ENCODE data around the gene KIF5C.
A peak's percentile ranks its signal among the peaks of the same experiment; 100 is the strongest.

KIF5C gene

DNA sequence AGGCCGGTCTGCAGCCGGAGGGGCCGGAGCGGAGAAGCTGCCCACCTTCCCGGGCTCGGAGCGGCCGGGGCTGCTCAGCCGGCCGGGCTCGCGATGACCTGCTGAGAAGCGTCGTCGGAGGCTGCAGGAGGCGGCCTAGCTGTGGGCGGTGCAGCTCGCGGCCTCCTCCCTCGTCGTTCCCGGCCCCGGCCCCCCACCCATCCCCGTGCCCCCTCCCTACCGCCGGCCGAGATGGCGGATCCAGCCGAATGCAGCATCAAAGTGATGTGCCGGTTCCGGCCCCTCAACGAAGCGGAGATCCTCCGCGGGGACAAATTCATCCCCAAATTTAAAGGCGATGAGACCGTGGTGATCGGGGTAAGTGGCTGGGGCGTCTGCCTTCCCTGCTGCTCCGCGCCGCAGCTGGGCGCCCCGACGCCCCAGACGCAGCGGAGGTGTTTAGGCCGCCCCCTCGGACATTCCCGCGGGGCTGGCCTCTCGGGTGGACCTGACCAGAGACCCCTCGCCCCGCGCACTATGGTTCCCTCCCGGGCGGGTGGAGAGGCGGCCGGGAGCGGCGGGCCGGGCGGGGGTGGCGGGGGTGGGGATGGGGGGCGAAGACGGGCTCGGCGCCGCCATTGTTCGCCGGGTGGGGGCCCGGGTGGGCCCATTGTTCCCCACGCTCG is 492 bp downstream of the KIF5C start (continued):
- TF ChIP-seq, protein P1, sequence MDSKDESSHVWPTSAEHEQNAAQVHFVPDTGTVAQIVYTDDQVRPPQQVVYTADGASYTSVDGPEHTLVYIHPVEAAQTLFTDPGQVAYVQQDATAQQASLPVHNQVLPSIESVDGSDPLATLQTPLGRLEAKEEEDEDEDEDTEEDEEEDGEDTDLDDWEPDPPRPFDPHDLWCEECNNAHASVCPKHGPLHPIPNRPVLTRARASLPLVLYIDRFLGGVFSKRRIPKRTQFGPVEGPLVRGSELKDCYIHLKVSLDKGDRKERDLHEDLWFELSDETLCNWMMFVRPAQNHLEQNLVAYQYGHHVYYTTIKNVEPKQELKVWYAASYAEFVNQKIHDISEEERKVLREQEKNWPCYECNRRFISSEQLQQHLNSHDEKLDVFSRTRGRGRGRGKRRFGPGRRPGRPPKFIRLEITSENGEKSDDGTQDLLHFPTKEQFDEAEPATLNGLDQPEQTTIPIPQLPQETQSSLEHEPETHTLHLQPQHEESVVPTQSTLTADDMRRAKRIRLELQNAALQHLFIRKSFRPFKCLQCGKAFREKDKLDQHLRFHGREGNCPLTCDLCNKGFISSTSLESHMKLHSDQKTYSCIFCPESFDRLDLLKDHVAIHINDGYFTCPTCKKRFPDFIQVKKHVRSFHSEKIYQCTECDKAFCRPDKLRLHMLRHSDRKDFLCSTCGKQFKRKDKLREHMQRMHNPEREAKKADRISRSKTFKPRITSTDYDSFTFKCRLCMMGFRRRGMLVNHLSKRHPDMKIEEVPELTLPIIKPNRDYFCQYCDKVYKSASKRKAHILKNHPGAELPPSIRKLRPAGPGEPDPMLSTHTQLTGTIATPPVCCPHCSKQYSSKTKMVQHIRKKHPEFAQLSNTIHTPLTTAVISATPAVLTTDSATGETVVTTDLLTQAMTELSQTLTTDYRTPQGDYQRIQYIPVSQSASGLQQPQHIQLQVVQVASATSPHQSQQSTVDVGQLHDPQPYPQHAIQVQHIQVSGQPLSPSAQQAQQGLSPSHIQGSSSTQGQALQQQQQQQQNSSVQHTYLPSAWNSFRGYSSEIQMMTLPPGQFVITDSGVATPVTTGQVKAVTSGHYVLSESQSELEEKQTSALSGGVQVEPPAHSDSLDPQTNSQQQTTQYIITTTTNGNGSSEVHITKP (tag by site-specific recombination; IDR thresholded peaks at IDR 0.05) = peak; percentile 59; the same call in 1 of the 2 replicates
- TF ChIP-seq ZNF394 (tag by site-specific recombination; IDR thresholded peaks at IDR 0.05; ENCODE audit: borderline replicate concordance) = no peak

DNA sequence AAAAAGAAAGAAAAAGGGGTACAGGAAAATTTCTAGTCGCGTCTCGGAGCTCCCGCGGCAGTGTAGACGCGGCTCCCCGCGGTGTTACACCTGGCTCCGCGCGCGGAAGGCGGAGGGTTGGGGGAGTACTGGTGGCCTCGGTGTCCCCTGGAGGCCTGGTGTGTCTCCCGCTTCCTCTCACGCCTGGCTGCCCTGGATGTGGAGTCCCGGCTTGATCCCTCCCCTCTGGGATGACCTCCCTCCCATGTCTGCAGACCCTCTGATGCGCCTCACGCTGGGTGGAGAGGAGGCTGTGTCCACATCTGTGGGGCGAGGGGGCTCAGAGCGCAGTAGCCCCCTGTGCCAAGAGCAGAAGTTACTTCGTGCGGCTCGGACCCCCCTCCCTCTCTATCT is 1.2 kb downstream of the KIF5C start:
- Histone ChIP-seq H3K9me3 (ENCODE audit: control insufficient read depth, insufficient read depth, low read depth, low read length) (no peaks in the 10 kb centered on the region; the same call in 1 of the 2 replicates), H3K4me1 (ENCODE audit: control insufficient read depth, insufficient read depth, low read length) (no peaks in the 10 kb centered on the region), H3K4me3 (ENCODE audit: low read depth, low read length) (peak overlapping the region; percentile 61), H3K36me3 (ENCODE audit: control insufficient read depth in 2 of 2, insufficient read depth in 1 of 2, low read length in 2 of 2) (peaks cover 0 to 10% of the 10 kb centered on the region in 2 experiments; a peak in 1 of 3 replicates), H3K27ac (ENCODE audit: extremely low read depth, low read depth, low read length) (peak overlapping the region; percentile 37; the same call in 1 of the 2 replicates)
- CTCF ChIA-PET = no interaction called here
- POLR2A ChIA-PET = interaction anchor here (0.5 to 1.8 kb wide), 3 partner anchors 186 to 855 kb away, joined by 4 read pairs; partner anchors contain the start of genes MBD5 and ORC4
- TF ChIP-seq ZFP41 (tag by site-specific recombination; IDR thresholded peaks at IDR 0.05; ENCODE audit: borderline replicate concordance) (no peak), ZNF292 (tag by site-specific recombination; IDR thresholded peaks at IDR 0.05; ENCODE audit: borderline replicate concordance, low read depth) (no peak), ZNF548 (tag by site-specific recombination; IDR thresholded peaks at IDR 0.05) (no peak), ZNF555 (tag by site-specific recombination; conservative IDR thresholded peaks at IDR 0.05) (no peak), ZNF629 (tag by site-specific recombination; IDR thresholded peaks at IDR 0.05) (no peak), GLIS2 (tag by site-specific recombination; IDR thresholded peaks at IDR 0.05) (peak; percentile 33), ZBTB20 (tag by site-specific recombination; IDR thresholded peaks at IDR 0.05) (no peak), ZNF175 (tag by site-specific recombination; IDR thresholded peaks at IDR 0.05) (no peak), ZNF501 (tag by site-specific recombination; IDR thresholded peaks at IDR 0.05) (0 out of 2 replicates have a peak, but pooled peaks have one; percentile 18), ZNF221 (tag by site-specific recombination; IDR thresholded peaks at IDR 0.05; ENCODE audit: borderline replicate concordance) (no peak), ZSCAN30 (tag by site-specific recombination; IDR thresholded peaks at IDR 0.05) (0 out of 2 replicates have a peak, but pooled peaks have one; percentile 38), ZNF792 (tag by site-specific recombination; IDR thresholded peaks at IDR 0.05) (no peak), ZNF266 (tag by site-specific recombination; IDR thresholded peaks at IDR 0.05; ENCODE audit: low read depth) (no peak), ZIC2 (tag by site-specific recombination; IDR thresholded peaks at IDR 0.05) (peak; percentile 31), MZF1 (tag by site-specific recombination; IDR thresholded peaks at IDR 0.05; ENCODE audit: borderline replicate concordance) (no peak), ZBTB8A (tag by site-specific recombination; IDR thresholded peaks at IDR 0.05) (no peak)
- TF ChIP-seq, protein P2, sequence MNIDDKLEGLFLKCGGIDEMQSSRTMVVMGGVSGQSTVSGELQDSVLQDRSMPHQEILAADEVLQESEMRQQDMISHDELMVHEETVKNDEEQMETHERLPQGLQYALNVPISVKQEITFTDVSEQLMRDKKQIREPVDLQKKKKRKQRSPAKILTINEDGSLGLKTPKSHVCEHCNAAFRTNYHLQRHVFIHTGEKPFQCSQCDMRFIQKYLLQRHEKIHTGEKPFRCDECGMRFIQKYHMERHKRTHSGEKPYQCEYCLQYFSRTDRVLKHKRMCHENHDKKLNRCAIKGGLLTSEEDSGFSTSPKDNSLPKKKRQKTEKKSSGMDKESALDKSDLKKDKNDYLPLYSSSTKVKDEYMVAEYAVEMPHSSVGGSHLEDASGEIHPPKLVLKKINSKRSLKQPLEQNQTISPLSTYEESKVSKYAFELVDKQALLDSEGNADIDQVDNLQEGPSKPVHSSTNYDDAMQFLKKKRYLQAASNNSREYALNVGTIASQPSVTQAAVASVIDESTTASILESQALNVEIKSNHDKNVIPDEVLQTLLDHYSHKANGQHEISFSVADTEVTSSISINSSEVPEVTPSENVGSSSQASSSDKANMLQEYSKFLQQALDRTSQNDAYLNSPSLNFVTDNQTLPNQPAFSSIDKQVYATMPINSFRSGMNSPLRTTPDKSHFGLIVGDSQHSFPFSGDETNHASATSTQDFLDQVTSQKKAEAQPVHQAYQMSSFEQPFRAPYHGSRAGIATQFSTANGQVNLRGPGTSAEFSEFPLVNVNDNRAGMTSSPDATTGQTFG (tag by site-specific recombination; IDR thresholded peaks at IDR 0.05; ENCODE audit: borderline replicate concordance) = no peak
- TF ChIP-seq, protein P3, sequence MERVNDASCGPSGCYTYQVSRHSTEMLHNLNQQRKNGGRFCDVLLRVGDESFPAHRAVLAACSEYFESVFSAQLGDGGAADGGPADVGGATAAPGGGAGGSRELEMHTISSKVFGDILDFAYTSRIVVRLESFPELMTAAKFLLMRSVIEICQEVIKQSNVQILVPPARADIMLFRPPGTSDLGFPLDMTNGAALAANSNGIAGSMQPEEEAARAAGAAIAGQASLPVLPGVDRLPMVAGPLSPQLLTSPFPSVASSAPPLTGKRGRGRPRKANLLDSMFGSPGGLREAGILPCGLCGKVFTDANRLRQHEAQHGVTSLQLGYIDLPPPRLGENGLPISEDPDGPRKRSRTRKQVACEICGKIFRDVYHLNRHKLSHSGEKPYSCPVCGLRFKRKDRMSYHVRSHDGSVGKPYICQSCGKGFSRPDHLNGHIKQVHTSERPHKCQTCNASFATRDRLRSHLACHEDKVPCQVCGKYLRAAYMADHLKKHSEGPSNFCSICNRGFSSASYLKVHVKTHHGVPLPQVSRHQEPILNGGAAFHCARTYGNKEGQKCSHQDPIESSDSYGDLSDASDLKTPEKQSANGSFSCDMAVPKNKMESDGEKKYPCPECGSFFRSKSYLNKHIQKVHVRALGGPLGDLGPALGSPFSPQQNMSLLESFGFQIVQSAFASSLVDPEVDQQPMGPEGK (tag by site-specific recombination; IDR thresholded peaks at IDR 0.05) = peak; percentile 55; the same call in 1 of the 2 replicates
- TF ChIP-seq, protein P4, sequence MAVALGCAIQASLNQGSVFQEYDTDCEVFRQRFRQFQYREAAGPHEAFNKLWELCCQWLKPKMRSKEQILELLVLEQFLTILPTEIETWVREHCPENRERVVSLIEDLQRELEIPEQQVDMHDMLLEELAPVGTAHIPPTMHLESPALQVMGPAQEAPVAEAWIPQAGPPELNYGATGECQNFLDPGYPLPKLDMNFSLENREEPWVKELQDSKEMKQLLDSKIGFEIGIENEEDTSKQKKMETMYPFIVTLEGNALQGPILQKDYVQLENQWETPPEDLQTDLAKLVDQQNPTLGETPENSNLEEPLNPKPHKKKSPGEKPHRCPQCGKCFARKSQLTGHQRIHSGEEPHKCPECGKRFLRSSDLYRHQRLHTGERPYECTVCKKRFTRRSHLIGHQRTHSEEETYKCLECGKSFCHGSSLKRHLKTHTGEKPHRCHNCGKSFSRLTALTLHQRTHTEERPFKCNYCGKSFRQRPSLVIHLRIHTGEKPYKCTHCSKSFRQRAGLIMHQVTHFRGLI (tag by site-specific recombination; IDR thresholded peaks at IDR 0.05) = no peak
